Stomach smooth muscle (tissue), 2 donors: ENCODE results near the gene CNKSR2.

Experiments used
- H3K27ac ChIP-seq: one replicate; pipeline ENCODE4 v1.7.0; 2013; ENCODE audit warnings: mild to moderate bottlenecking, low read length, inconsistent platforms
- H3K27me3 ChIP-seq, 2 donors: one replicate each; pipeline ENCODE4 v1.7.0; 2013; ENCODE audit warnings: low read length in 2 of 2; ENCODE audit not compliant: insufficient read depth in 2 of 2, control insufficient read depth in 1 of 2
- H3K36me3 ChIP-seq, 2 donors: one replicate each; pipeline ENCODE4 v1.7.0; 2013; ENCODE audit warnings: low read length in 2 of 2; ENCODE audit not compliant: control insufficient read depth in 2 of 2, insufficient read depth in 2 of 2
- H3K4me1 ChIP-seq: one replicate; pipeline ENCODE4 v1.7.0; 2013; ENCODE audit warnings: low read length; ENCODE audit not compliant: control insufficient read depth, insufficient read depth
- H3K4me3 ChIP-seq, 2 donors: one replicate each; pipeline ENCODE4 v1.7.0; 2013; ENCODE audit warnings: low read length in 2 of 2
- H3K9ac ChIP-seq, 2 donors: one replicate each; pipeline ENCODE4 v1.7.0; 2013; ENCODE audit warnings: low read length in 2 of 2, mild to moderate bottlenecking in 1 of 2
- H3K9me3 ChIP-seq, 2 donors: one replicate each; pipeline ENCODE4 v1.7.0; 2013; ENCODE audit warnings: low read length in 2 of 2; ENCODE audit not compliant: control insufficient read depth in 2 of 2
- donor health status: healthy.
- donor health status: Pancreatic carcinoma.

Gene CNKSR2

GRCh38 chrX:21645431-21645830 is 271.2 kb downstream of the CNKSR2 start:
- Histone ChIP-seq H3K9ac (no peak overlapping the region), H3K36me3 (no peaks in the 10 kb centered on the region), H3K9me3 (no peaks in the 10 kb centered on the region), H3K27ac (no peak overlapping the region), H3K4me1 (no peaks in the 10 kb centered on the region), H3K4me3 (no peak overlapping the region), H3K27me3 (no peaks in the 10 kb centered on the region)

DNA sequence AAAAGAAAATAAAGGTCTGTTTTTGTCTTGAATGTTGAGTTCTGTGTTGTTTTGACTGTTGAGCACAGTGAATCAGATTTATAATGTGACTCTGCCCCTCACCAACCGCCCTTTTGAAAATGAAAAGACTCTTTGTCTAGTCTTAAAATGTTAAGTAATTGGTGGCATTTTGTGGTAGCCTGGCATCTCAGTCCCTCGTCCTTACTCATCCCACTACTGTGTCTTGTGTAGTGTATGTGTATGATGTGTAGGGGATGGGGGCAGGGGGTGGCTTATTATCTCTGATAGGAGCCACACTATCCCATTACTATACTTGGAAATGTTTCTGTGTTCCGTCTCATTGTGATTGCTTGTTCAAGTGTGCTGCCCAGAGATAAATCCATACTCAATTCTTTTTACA is 271.7 kb downstream of the CNKSR2 start:
- Histone ChIP-seq H3K9ac (no peak overlapping the region), H3K4me3 (no peak overlapping the region), H3K9me3 (no peaks in the 10 kb centered on the region), H3K4me1 (no peaks in the 10 kb centered on the region), H3K36me3 (no peaks in the 10 kb centered on the region), H3K27ac (no peak overlapping the region), H3K27me3 (no peaks in the 10 kb centered on the region)

DNA sequence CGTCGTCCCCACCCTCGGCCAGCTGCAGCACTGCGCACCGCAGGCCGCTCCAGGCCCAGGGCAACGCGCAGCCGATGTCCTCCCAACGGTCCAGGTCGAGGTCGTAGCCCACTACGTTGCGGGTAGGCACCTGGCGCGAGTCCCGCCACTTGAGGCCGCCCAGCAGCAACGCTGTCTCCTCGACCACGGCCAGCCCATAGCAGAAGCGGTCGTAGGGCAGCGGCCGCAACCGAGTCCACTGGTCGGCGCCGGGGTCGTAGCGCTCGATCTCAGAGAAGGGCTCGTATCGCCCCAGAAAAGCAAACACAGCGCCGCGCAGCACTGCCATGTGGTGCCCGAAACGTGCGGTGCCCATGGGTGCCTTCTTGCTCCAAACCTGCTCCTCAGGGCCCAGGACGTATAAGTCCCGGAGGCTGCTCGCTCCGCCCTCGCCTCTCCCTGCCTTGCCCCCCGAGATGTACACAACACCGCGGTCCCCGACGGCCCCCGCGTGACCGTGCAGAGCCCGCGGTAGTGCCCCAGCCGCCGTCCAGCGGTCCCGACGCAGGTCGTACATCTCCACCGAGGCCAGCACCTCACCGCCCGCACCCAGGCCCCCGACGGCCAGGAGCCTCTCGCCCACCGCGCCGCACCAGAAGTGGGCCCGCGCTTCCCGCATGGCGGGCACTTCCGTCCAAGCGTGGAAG is 281.8 kb downstream of the CNKSR2 start:
- no peak overlapping the region for H3K9ac ChIP-seq
- H3K36me3 ChIP-seq = no peaks in the 10 kb centered on the region
- peak overlapping the region in 1 of 2 donors; percentile 44 for H3K4me3 ChIP-seq
- H3K27me3 ChIP-seq = peaks cover 0 to 16% of the 10 kb centered on the region in 2 donors
- no peak overlapping the region for H3K27ac ChIP-seq
- H3K4me1 ChIP-seq = peaks cover 5% of the 10 kb centered on the region
- H3K9me3 ChIP-seq = no peaks in the 10 kb centered on the region

DNA sequence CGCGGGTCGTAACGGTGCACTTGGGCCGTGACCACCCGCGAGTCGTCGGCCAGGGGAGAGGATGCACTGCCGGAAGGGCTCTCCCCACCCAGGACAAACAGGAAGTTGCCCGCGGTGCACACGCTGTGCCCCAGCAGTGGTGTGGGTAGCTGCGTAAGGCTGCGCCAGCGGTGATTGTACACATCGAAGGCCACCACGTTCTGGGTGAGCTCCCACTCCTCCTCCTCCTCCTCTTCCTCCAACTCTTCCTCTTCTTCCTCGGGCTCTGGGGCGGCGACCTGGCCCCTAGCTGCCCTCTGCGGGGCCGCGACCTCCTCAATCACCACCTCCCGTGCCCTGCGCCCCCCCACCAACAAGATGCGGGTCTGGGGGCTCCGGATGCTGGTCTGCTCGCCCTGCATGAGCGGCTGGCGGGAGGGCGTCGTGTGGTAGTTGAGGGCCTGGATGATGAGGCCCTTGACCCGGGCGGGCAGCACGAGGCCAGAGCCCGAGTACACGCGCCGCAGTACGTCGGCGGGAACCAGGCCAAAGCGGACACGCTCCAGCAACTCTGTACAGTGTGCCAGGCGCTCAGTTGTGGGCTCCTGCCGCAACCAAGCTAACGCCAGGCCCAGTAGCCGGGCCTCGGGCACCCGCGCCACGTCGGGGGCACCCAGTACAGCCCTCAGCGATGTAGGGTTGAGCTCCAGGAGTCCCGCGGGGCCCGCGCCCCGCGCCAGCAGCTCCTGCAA is 282.5 kb downstream of the CNKSR2 start:
- no peak overlapping the region for H3K4me3 ChIP-seq
- H3K9ac ChIP-seq = no peak overlapping the region
- peaks cover 0 to 17% of the 10 kb centered on the region in 2 donors for H3K27me3 ChIP-seq
- no peaks in the 10 kb centered on the region for H3K36me3 ChIP-seq
- no peak overlapping the region for H3K27ac ChIP-seq
- no peaks in the 10 kb centered on the region for H3K9me3 ChIP-seq
- H3K4me1 ChIP-seq = peaks cover 5% of the 10 kb centered on the region

- Histone ChIP-seq H3K9me3 (no peaks in the 10 kb centered on the region), H3K36me3 (no peaks in the 10 kb centered on the region), H3K4me1 (peaks cover 5% of the 10 kb centered on the region), H3K27ac (no peak overlapping the region), H3K9ac (no peak overlapping the region), H3K27me3 (peaks cover 0 to 21% of the 10 kb centered on the region in 2 donors), H3K4me3 (no peak overlapping the region)
Measured at GRCh38 chrX:21657318-21658151, 283.3 kb downstream of the CNKSR2 start.

- H3K4me3 ChIP-seq = peak within 1 kb of the TSS; percentile 19 to 49
- H3K27ac ChIP-seq = no peak within 1 kb of the TSS
- peaks cover 5% of the 10 kb centered on the region for H3K4me1 ChIP-seq
- H3K9ac ChIP-seq = peak within 1 kb of the TSS in 1 of 2 donors; percentile 38
- H3K9me3 ChIP-seq = no peaks in the 10 kb centered on the region
- peaks cover 0 to 21% of the 10 kb centered on the region in 2 donors for H3K27me3 ChIP-seq
- no peaks in the 10 kb centered on the region for H3K36me3 ChIP-seq
Measured at GRCh38 chrX:21658152-21658737, 284.0 kb downstream of the CNKSR2 start, which contains the start of gene KLHL34. Gene KLHL34, minus strand, starts transcription at chrX:21658330. Its CDS starts 542 bp downstream, at chrX:21657788.

DNA sequence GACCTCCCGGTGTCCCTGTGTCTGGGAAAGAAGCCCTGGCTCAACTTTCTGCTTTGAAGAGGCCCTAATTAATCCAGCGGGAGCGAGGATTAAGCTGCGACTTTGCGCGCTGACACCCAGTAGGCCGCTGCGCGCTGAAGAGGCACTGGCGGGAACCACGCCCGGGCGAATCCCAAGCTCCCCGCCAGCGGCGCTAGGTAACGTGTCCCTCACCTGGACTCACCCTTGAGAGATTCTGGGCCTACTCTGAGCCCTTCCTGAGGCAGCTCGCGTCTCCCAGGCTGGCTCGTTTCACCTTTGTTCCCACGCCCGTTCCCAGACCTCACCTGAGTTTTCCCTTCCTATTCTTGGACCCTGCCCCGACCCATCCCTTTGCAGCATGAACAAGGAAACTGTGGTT is 284.5 kb downstream of the CNKSR2 start:
- Histone ChIP-seq H3K9me3 (no peaks in the 10 kb centered on the region), H3K4me1 (peaks cover 5% of the 10 kb centered on the region), H3K36me3 (no peaks in the 10 kb centered on the region), H3K27ac (no peak overlapping the region), H3K9ac (peak overlapping the region in 1 of 2 donors; percentile 38), H3K4me3 (peak overlapping the region in 1 of 2 donors; percentile 49), H3K27me3 (peaks cover 0 to 25% of the 10 kb centered on the region in 2 donors)

DNA sequence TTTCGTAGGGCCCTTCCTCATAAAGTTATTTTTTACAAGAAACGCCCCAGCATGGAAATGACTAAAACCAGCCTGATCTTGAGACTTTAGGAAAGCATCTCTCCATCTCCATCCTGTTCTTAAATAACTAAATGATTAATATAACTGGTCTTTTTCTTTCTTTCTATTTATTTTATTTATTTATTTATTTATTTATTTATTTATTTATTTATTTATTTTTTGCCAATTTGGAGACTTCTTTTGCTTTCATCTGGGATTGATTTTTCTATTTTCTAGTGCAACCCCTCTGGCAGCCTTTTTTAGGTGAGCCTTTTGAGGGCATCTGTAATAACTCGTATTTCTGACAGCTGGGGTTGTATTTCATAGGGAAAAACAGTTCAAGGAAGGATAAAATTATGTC is 285.1 kb downstream of the CNKSR2 start:
- Histone ChIP-seq H3K4me1 (peaks cover 5% of the 10 kb centered on the region), H3K4me3 (no peak overlapping the region), H3K9me3 (no peaks in the 10 kb centered on the region), H3K27me3 (peaks cover 0 to 25% of the 10 kb centered on the region in 2 donors), H3K9ac (no peak overlapping the region), H3K27ac (no peak overlapping the region), H3K36me3 (no peaks in the 10 kb centered on the region)

- peaks cover 5% of the 10 kb centered on the region for H3K4me1 ChIP-seq
- H3K27ac ChIP-seq = no peak overlapping the region
- no peaks in the 10 kb centered on the region for H3K36me3 ChIP-seq
- no peak overlapping the region for H3K9ac ChIP-seq
- H3K9me3 ChIP-seq = no peaks in the 10 kb centered on the region
- peaks cover 0 to 27% of the 10 kb centered on the region in 2 donors for H3K27me3 ChIP-seq
- H3K4me3 ChIP-seq = no peak overlapping the region
Measured at GRCh38 chrX:21660156-21660555, 285.9 kb downstream of the CNKSR2 start.

GRCh38 chrX:21661316-21661715 is 287.1 kb downstream of the CNKSR2 start:
- H3K4me3 ChIP-seq = no peak overlapping the region
- no peaks in the 10 kb centered on the region for H3K9me3 ChIP-seq
- H3K27me3 ChIP-seq = peaks cover 0 to 23% of the 10 kb centered on the region in 2 donors
- no peak overlapping the region for H3K9ac ChIP-seq
- H3K36me3 ChIP-seq = no peaks in the 10 kb centered on the region
- peaks cover 5% of the 10 kb centered on the region for H3K4me1 ChIP-seq
- no peak overlapping the region for H3K27ac ChIP-seq
